ENCODE data around the gene RNF182.

RNF182 gene

GRCh38 chr6:13916230-13916944 is 8.4 kb upstream of the RNF182 start:
- DNase-seq (ENCODE audit: extremely low read depth, low read depth): no peak
- TF ChIP-seq CTCF (IDR thresholded peaks at IDR 0.05; ENCODE audit: low read depth, low read length, missing control alignments): no peak

GRCh38 chr6:13917141-13917540 is 7.6 kb upstream of the RNF182 start:
- no peak overlapping the region for H3K4me3 ChIP-seq (replicated peaks; ENCODE audit: low read depth, low read length)
- no peak for DNase-seq (ENCODE audit: extremely low read depth, low read depth)

More at GRCh38 chr6:13916230-13916944, 8.4 kb upstream of the RNF182 start:
- H3K4me3 ChIP-seq (replicated peaks; ENCODE audit: low read depth, low read length): no peak overlapping the region

DNA sequence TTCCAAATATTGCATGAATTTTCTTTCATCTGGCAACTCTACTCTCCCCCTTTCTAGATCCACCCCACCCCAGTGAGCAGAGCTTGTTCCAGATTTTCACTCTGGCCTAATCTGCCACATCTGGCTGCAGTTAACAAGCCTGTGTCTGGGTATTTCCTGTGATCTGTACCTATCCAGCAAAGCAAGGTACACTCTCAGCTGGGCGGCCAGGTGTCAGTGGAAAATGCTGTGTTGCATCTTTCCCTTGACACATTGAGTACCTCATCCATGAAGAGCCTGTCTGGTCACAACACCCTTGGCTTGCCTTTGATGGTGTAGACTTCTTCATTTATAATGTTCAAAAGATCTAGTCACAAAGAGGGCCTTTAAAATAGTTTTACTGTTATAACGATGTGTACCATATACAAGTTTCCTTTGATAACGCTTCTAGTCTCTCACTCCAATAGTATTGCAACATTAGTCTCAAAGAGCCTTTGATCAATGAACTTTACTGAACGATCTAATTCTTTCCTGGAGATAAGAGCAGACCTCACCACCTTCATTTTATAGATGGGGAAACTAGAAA is 6.0 kb upstream of the RNF182 start:
- TF ChIP-seq CTCF (IDR thresholded peaks at IDR 0.05; ENCODE audit: low read depth, low read length, missing control alignments): no peak
- DNase-seq (ENCODE audit: extremely low read depth, low read depth): no peak
- H3K4me3 ChIP-seq (replicated peaks; ENCODE audit: low read depth, low read length): no peak overlapping the region

More at GRCh38 chr6:13917141-13917540, 7.6 kb upstream of the RNF182 start:
- no peak for TF ChIP-seq CTCF (IDR thresholded peaks at IDR 0.05; ENCODE audit: low read depth, low read length, missing control alignments)

DNA sequence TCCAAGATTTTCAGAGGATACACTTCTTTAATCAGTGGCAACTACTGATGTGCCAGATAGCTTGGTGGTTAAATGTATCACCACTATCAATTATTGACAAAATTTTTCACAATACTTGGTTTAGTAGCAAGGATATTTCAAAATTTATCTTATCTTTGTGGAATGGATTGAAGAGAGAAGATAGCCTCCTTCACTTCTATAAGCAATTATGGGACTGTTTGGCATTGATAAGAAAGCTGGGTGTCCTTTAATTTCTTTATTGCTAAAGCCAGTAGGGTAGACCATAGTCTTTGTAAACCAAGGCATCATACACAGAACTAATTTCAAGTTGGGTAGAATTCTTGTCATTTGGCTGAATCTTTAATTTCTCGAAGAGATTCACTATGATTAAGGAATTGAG is 4.9 kb upstream of the RNF182 start:
- TF ChIP-seq CTCF (IDR thresholded peaks at IDR 0.05; ENCODE audit: low read depth, low read length, missing control alignments): no peak
- H3K4me3 ChIP-seq (replicated peaks; ENCODE audit: low read depth, low read length): no peak overlapping the region
- no peak for DNase-seq (ENCODE audit: extremely low read depth, low read depth)

- TF ChIP-seq CTCF (IDR thresholded peaks at IDR 0.05; ENCODE audit: low read depth, low read length, missing control alignments): no peak
- DNase-seq (ENCODE audit: extremely low read depth, low read depth): no peak
Measured at GRCh38 chr6:13920552-13920951, 4.2 kb upstream of the RNF182 start.

DNA sequence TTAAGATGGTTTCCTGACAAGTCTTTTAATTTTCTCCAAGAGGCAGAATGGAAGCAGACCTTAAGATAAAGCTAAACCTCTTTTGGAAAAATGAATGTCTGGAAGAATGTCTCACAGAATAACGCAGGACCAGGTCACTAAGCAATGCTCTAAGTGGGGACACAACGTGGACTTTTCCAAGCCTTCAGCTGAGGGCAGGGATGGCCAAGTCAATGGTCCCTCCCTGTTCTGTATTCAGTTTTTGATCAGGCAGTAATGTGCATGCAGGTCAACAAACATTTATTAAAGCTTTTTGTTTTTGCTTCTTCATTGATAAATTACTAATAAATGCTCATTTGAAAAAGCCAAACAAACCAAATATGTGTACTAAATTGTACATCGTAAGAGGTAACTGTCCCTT is 2.0 kb upstream of the RNF182 start:
- DNase-seq (ENCODE audit: extremely low read depth, low read depth): no peak
- no peak for TF ChIP-seq CTCF (IDR thresholded peaks at IDR 0.05; ENCODE audit: low read depth, low read length, missing control alignments)
- no peak overlapping the region for H3K4me3 ChIP-seq (replicated peaks; ENCODE audit: low read depth, low read length)

More at GRCh38 chr6:13920552-13920951, 4.2 kb upstream of the RNF182 start:
- no peak overlapping the region for H3K4me3 ChIP-seq (replicated peaks; ENCODE audit: low read depth, low read length)

All from HFF-Myc (cell line).